ENCODE results near the gene TNS3. TPM values are rescaled to one million over a fixed set of nuclear protein-coding genes. Genes with fewer than 3 reads are reported as not detected.

The TNS3 gene
- total RNA-seq, 1 donor from 2014 or later = 7.3 TPM

DNA sequence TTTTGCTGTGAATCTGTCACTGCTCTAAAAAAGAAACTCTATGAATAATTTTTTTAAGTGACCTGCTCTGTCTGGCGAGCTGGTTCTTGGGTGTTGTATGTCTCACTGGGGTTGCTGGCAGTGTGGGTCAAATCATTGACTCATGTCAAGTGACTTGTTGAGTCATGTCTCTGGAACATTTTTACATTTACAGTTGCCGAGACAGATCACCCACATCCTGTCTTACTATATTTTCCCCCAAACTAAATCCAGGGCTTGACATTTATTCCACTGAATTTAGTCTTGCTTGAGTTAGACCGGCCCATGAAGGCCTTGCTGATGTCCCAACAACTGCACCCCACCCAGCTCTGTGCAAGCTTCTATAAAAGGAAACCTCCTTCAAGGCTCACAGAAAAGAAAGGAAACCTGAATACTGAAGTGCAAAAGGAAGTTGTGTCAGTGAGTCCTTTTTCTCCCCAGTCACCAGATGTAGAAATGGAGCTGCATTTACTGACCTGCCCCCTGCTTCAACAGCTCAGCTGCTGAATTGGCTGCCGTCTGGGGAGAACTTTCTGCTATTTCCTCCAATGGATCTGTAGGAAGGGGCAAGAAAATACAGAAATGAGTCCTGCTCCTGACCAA is 290.3 kb downstream of the TNS3 start:
- peak in 1 of 2 donors; percentile 85 for DNase-seq (ENCODE audit: low read depth in 2 of 2)

DNA sequence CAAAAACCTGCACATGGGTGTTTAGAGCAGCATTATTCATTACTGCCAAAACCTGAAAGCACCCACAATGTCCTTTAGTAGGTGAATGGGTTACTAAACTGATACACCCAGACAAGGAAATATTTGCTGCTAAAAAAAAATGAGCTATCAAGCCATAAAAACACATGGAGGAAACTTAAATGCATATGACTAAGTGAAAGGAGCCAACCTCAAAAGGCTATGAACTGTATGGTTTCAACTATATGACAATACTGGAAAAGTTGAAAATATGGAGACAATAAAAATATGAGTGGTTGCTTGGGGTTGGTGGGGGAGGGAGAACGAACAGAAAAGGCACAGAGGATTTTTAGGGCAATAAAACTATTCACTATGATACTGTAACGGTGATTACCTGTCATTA is 291.0 kb downstream of the TNS3 start:
- no peak for DNase-seq (ENCODE audit: low read depth in 2 of 2)

DNA sequence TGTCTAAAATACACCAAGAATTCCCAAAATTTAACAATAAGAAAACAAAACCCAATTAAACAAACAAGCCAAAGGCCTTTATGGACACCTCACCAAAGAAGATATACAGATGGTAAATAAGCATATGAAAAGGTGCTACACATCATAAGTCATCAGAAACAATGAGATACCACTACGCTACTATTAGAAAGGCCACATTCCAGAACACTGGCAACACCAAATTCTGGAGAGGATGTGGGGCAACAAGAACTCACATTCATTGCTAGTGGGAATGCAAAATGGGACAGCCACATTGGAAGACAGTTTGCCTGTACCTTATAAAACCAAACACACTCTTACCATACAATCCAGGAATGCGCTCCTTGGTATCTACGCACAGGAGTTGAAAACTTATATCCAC is 291.4 kb downstream of the TNS3 start:
- no peak for DNase-seq (ENCODE audit: low read depth in 2 of 2)

DNA sequence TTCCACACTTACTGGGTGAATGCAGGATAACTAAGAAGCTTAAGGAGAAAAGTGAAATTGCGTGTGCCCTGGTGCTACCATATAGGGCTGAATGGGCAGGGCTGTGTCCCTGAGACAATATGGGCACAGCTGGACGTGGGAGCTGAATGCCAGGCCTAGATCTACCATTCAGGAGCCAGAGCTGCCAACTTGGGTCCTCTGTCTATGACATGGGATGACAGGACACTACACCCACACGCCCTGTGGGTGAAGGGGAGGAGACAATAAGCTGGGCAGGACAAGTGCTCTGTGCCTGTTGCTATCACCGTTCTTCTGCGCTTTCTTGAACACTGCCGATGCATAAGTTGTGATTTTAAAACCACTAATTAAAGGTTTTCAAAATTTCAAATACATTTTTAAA is 293.9 kb downstream of the TNS3 start:
- DNase-seq (ENCODE audit: low read depth in 2 of 2) = no peak

DNA sequence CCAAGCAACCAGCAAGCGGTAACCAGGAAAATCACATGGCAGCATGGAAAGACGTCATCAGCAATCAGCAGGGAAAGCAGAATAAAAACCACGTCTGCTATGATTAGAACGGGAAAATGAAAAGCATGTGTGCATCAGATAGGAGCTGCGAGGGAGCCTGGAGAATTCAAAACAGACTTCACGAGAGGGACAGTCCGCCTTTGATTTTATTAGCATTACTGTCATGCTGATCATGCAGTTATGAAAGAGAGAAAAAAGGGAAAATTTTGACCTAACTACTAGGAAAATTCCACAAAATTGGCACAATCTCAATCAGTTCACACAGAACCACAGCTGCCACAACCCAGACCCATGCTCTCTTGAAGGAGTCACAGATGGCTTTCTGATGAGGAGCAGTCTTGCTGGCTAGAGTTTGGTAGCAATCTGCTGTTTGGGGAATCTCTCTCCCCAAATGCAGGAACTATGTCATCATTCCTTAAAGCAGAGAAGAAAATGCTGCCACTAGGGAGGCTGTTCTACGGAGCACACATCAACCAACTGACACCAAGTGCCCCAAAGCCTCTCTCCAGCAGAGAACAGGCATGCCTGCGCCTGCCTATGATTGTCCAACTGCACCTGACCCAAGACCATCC is 295.9 kb downstream of the TNS3 start:
- DNase-seq (ENCODE audit: low read depth in 2 of 2) = no peak

DNA sequence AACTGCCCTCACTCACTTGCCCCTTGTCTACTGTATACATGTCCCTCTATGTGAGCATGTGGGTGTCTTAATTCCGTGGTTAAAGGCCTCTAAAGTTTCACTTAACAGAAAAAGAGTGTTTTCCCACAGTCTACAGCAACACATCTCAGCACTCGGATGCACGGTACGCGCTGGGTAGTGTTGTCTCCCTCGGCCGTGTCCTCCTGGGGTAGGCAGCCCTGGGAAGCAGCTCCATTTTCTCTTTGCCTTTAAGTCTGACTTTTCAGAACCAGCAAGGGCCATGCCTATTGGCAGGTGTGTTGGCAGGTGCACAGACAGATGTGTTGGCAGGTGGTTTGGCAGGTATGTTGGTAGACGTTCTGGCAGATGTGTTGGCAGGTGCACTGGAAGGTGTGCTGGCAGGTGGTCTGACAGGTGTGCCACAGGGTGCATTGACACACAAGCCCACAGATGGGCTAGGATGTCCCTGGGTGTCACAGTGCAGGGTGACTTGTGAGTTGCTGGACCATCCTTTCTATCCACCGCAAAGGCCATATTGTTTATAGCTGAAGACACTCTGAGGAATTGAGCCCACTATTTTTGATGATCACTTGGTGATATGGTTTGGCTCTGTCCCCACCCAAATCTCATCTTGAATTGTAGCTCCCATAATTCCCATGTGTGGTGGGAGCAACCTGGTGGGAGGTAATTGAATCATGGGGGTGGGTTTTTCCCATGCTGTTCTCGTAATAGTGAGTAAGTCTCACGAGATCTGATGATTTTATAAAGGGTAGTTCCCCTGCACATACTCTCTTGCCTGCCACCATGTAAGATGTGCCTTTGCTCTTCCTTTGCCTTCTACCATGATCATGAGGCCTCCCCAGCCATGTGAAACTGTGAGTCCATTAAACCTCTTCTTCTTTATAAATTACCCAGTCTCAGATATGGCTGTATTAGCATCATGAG is 296.9 kb downstream of the TNS3 start:
- DNase-seq (ENCODE audit: low read depth in 2 of 2) = no peak

DNA sequence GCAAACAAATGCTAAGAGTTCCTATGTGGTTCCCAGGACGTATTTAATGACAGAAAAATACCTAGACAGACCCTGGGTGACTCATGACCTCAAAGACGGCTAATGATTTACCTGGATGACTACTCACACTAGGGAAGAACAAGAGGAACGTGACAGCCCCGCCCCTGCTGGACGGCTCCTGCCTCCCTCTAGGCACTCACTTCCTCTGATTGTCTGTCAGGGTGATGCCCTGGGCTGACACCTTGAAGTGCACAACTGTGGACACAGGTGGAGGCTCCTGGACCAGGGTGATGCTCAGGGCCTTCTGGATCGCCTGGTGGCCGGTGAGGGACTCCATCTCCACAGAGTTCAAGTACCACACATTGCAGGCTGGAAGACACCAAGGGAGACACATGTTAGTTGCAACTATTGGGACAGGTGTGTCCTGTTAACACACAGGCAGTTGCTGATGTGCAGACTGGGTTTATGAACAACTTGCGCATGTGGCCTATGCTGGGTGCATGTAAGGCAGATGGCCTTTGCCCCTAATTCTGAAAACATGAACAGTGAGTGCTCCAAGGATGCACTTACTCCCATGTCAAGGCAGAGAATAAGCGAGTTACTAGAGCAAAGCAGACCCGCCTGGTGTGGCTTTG is 298.3 kb downstream of the TNS3 start:
- no peak for DNase-seq (ENCODE audit: low read depth in 2 of 2)

DNA sequence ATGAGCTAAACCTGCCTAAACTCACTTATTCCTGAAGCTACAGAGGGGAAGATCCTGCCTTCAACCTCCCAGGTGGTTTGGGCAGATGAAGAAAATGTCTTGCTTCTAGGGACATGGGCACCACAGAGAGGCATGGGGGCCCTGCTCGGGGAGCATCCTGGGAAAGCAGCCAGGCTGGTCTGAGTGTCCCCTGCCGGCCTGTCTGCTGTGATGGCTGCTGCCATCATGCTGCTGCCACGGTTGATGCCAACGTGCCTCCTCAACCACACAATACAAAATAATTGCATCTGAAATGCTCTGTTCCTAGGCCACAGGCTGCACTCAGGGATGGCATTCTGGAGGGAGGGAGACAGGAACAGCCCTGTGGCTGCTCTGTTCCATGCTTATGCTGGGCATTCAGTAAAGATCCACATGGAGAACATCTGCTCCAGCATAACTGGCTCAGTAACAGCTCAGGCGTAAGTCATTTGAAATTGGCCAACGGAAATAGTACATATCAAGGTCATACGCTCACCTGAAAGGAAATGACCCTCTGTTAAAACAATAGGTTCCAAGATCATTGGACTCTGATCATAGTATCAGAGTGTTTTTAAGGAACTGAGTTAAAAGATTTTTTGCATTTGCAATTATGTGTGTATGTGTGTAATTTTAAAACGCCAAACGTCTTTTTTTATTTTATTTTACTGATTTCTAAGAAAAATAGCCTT is 299.0 kb downstream of the TNS3 start:
- no peak for DNase-seq (ENCODE audit: low read depth in 2 of 2)

DNA sequence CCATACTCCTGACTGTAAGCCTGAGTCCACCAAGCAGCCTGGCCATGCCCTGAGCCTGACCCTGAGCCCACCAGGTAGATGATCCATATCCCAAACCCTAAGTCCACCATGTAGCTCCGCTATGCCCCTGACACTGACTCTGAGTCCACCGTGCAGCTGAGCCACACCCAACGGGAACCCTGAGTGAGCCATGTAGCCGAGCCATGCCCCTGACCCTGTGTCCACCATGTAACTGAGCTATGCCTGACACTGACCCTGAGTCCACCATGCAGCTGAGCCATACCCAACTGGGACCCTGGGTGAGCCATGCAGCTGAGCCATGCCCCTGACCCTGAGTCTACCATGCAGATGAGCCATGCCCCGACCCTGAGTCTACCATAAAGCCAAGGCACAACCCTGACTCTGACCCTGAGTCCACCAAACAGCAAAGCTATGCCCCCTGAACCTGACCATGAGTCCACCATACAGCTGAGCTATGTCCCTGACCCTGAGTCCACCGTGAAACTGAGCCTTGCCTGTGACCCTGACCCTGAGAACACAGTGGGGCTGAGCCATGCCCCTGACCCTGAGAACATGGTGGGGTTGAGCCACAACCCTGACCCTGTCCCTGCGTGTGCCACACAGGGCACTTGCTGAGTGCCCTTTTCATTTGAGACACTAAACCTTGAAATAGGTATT is 299.8 kb downstream of the TNS3 start:
- no peak for DNase-seq (ENCODE audit: low read depth in 2 of 2)

DNA sequence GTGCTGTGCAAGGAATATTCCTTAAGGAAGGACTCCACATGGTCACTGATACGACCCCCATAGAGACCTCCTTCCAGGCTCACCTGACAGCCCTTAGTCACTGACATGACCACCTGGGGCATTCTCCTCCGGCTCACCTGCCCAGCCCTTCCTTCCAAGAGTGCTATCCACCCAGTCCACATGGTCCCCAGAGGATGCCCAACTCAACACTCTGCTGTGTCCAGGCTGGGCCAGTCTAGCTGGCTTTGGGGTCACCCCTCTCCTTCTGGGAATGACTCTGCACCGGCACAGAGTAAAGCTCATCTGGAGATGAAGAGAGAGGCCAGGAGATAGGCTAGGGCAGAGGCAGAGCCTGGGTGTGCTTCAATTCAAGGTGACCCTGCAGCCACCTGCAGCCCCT is 300.8 kb downstream of the TNS3 start:
- DNase-seq (ENCODE audit: low read depth in 2 of 2) = no peak

DNA sequence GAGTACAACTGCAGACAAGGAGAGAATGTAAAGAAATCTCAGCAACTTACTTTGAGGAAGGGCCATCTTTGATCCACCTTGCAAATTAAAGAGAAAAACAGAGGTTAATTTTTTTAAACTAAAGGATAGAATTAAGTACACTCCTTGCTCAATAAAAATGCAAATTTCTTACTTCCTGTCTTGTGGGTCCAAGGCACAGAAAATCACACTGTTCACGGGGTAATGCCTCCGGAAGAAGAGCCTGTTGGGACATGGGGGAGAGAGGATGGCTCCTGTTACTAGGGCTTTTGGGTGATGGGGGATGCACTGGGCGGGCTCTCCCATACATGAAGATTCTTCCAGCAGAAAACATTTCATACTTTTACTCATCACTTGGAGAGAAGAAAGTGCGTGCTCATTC is 301.8 kb downstream of the TNS3 start:
- no peak for DNase-seq (ENCODE audit: low read depth in 2 of 2)

DNA sequence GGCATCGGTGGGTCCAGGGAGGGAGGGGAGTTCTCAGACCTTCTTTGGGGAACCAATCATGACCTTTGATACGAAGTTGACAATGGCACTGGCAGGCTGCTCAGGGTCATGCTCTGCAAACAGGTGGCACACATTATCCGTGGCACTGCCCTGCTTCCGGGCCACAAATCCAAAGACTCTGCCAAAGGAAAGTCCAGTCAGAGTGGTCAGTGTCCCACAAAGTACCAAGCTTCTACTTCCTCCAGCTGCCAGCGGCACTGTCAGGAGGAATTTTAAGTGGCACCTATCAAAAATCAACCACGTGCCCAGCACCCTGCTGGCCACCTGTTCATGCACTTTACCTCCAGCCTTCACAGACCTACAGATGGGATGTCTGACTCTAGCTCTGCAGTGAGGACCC is 303.9 kb downstream of the TNS3 start:
- no peak for DNase-seq (ENCODE audit: low read depth in 2 of 2)

DNA sequence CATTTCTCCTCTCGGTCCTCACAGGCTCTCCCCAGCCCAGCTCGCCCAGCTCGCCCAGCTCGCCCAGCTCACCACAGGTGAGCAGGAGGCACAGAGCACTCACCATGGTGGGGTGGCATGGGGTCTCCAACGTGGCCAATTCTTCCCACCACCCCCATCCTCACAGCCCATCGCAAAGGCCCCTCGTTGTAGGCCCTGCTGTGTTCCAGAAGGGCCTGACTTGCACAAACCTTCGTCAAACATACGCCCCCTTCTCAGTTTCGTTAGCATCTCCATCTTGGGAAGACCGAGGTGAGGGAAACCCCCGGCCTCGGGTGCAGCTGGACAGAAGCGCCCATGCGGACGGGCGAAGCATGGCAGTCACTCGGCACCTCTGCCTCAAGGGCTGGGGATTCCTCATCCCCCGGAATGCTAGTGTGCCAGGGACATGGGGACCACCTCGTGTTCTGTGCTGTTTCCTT is 304.6 kb downstream of the TNS3 start:
- DNase-seq (ENCODE audit: low read depth in 2 of 2) = no peak

DNA sequence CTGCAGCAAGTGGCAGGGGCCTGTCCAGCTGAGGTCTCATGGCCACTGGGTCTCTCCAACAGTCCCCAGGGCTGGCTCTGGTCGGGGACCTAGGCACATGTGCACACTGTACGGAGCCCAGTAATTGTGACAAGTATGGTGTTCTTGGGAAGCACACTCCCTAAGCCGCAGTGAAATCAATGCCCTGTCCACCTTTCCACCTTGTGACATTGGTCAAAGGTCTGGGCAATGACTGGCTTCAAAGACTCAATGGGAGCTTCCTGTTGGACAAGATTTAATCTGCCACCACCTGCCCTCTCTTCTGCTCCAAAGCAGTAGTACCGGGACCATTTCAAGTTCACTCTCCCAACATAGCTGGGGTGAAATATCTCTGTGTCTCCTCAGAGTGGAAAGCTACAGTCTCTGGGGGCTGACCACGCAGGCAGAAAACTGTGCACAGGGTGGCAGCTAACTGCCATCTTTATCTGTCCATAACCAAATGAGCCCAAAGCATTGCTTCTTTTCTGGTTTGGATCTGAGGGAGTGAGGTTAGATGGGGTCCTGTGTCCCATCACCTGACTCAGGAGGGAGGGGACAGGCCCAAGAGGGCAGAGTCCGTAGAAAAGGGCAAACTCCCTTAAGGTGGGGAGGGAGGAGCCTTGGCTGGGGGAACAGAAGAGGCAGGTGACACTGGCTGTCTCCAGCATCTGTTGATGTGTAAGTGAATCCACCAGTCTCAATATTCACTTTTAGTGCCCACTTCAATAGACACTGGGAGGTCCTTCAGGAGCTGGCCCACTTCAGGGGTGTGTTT is 307.7 kb downstream of the TNS3 start:
- DNase-seq (ENCODE audit: low read depth in 2 of 2) = no peak

DNA sequence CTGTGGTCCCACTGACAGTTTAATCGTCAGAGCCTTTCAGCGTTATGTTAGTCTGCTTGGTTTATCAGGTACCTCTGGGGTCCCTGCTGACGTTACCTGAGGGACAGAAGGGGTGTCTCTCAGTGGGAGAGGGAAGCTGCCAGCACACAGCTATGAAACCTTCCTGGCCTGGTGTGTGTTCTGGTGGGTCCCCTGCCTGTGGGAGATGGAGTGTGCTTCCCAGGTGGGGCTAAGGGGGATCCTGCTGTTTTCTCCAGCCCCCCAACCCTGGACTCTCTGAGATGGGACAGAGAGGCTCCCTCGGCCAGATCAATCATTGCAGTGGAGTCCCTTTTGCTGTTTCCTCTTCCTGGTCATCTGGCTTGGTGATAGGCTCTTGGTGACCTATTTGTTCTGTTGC is 308.8 kb downstream of the TNS3 start:
- DNase-seq (ENCODE audit: low read depth in 2 of 2) = no peak

DNA sequence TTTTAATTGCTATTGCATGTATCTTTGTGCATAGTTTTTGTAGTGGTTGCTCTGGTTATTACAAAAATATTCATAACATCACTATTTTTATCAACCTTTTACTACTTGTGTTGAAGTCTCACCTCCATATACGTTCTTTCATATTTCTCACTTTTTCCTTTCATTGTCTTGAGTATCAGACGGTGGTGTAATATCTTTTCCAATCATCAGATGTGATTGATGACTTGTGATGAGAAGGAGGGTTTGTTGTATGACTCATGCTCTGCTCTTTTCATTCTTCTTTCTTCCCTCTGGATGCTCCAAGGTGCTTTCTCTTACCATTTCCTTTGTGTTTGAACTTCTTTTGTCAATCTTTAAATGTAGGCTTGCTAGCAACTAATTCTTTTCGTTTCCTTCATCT is 310.2 kb downstream of the TNS3 start:
- no peak for DNase-seq (ENCODE audit: low read depth in 2 of 2)

DNA sequence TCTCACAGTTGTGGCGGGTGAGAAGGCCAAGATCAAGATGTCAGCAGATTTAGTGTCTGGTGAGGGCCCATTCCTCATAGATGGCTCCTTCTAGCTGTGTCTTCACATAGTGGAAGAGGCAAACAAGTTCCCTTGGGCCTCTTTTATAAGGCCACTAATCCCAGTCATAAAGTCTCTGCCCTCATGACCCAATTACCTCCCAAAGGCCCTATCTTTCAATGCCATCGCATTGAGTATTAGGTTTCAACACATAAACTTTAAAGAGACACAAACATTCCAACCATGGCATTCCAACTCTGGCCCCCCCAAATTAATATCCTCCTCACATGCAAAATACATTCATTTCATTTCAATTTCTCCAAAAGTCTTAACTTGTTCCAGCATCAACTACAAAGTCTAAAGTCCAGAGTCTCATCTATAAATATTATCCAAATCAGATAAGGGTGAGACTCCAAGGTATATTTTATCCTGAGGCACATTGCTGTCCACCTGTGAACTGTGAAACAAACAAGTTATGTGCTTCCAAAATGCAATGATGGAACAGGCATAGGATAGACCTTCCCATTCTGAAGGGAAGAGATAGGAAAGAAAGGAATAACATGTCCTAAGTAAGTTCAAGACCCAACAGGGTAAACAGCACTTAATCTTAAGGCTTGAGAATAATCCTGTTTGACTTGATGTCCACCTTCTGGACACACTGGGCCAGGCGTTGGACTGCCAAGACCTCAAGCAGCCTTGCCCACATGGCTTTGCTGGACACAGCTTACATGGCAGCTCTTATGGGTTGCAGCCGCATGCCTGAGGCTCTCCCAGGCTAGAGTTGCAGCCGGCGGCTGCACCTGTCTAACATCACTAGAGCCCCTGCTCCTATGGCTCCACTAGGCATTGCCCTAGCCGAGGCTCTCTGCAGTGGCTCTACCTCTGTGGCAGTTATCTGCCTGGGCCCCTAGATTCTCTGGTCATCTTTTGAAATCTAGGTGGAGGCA is 312.8 kb downstream of the TNS3 start:
- DNase-seq (ENCODE audit: low read depth in 2 of 2) = no peak

DNA sequence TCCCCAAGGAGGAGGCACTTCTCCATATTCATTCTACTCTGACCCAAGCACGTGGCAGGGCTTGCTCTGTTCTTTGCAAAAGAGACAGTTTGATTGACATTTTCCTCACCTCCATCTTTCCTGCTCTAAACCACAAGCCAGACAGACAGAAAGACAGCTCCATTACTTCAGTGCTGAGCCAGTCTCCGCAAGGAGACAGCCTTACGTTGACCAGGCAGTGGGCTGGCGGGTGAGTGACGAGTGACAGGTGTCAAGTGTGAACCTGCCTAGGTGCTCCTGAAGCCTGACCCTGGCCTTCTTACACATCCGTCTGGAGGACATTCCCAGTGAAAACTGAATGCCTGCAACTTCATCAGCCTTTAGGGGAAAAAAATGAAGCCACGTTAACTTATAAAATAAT is 314.6 kb downstream of the TNS3 start:
- DNase-seq (ENCODE audit: low read depth in 2 of 2) = no peak

DNA sequence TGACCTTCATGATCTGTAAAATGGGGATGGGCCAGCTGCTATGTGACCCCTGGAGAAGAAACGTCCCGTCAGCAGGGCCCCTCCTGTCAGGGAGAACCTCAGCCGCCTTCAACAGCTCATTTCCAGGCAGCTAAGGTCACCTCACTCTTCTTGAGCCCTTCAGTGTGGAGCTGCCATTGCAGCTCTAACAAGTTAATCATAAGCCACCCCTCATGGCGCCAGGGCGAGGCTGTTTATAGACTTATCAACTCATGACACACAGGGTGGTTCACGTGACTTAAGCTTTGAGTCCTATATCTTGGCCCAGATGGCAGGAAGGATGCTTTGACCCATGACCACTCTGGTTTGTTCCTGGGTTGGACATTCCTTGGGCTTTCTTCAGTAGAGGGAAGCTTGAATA is 315.1 kb downstream of the TNS3 start:
- no peak for DNase-seq (ENCODE audit: low read depth in 2 of 2)
